ENCODE measurements around the gene FOXN3.
A peak's percentile ranks its signal among the peaks of the same experiment; 100 is the strongest.

The FOXN3 gene

GRCh38 chr14:89249972-89250654, 166.9 kb downstream of the FOXN3 start:
- Histone ChIP-seq H3K4me3 (no peak overlapping the region), H3K27ac (no peak overlapping the region), H3K36me3 (ENCODE audit: insufficient read depth, low read length) (no peaks in the 10 kb centered on the region), H3K9me3 (ENCODE audit: low read depth, low read length) (no peaks in the 10 kb centered on the region), H3K9ac (ENCODE audit: insufficient read length) (no peak overlapping the region)
- no peak for TF ChIP-seq POLR2AphosphoS5 (IDR thresholded peaks at IDR 0.05; ENCODE audit: borderline replicate concordance, low read depth, low read length)
- DNase-seq (ENCODE audit: low read depth, low spot score): no peak

- TF ChIP-seq FOXP2 (optimal IDR thresholded peaks at IDR 0.05; ENCODE audit: control extremely low read depth, extremely low read length, insufficient read depth) (no peak), EZH2 (IDR thresholded peaks at IDR 0.05) (no peak), POLR2AphosphoS5 (IDR thresholded peaks at IDR 0.05; ENCODE audit: borderline replicate concordance, low read depth, low read length) (no peak)
- H3K9me3 ChIP-seq (ENCODE audit: low read depth, low read length): no peaks in the 10 kb centered on the region
- no peak overlapping the region for H3K9ac ChIP-seq (ENCODE audit: insufficient read length)
- DNase-seq (ENCODE audit: low read depth, low spot score): no peak
- no peaks in the 10 kb centered on the region for H3K36me3 ChIP-seq (ENCODE audit: insufficient read depth, low read length)
- no peak overlapping the region for H3K4me3 ChIP-seq
- no peak overlapping the region for H3K27ac ChIP-seq
Observed at GRCh38 chr14:89249065-89249695, 167.9 kb downstream of the FOXN3 start.

- Histone ChIP-seq H3K4me3 (no peak overlapping the region), H3K9me3 (ENCODE audit: low read depth, low read length) (no peaks in the 10 kb centered on the region), H3K9ac (ENCODE audit: insufficient read length) (peak overlapping the region; percentile 5), H3K36me3 (ENCODE audit: insufficient read depth, low read length) (no peaks in the 10 kb centered on the region), H3K27ac (no peak overlapping the region)
- DNase-seq (ENCODE audit: low read depth, low spot score): no peak
- TF ChIP-seq FOXP2 (optimal IDR thresholded peaks at IDR 0.05; ENCODE audit: control extremely low read depth, extremely low read length, insufficient read depth) (no peak), POLR2AphosphoS5 (IDR thresholded peaks at IDR 0.05; ENCODE audit: borderline replicate concordance, low read depth, low read length) (no peak), EZH2 (IDR thresholded peaks at IDR 0.05) (no peak)
Observed at GRCh38 chr14:89248411-89249064, 168.5 kb downstream of the FOXN3 start.

GRCh38 chr14:89247457-89248122, 169.4 kb downstream of the FOXN3 start:
- TF ChIP-seq POLR2AphosphoS5 (IDR thresholded peaks at IDR 0.05; ENCODE audit: borderline replicate concordance, low read depth, low read length) (no peak), FOXP2 (optimal IDR thresholded peaks at IDR 0.05; ENCODE audit: control extremely low read depth, extremely low read length, insufficient read depth) (no peak), EZH2 (IDR thresholded peaks at IDR 0.05) (no peak)
- H3K36me3 ChIP-seq (ENCODE audit: insufficient read depth, low read length): no peaks in the 10 kb centered on the region
- no peaks in the 10 kb centered on the region for H3K9me3 ChIP-seq (ENCODE audit: low read depth, low read length)
- H3K4me3 ChIP-seq: no peak overlapping the region
- H3K27ac ChIP-seq: no peak overlapping the region
- no peak overlapping the region for H3K9ac ChIP-seq (ENCODE audit: insufficient read length)
- DNase-seq (ENCODE audit: low read depth, low spot score): no peak

GRCh38 chr14:89246290-89246689, 170.7 kb downstream of the FOXN3 start:
- TF ChIP-seq EZH2 (IDR thresholded peaks at IDR 0.05): no peak
- no peak for TF ChIP-seq FOXP2 (optimal IDR thresholded peaks at IDR 0.05; ENCODE audit: control extremely low read depth, extremely low read length, insufficient read depth)
- no peak overlapping the region for H3K4me3 ChIP-seq
- no peaks in the 10 kb centered on the region for H3K36me3 ChIP-seq (ENCODE audit: insufficient read depth, low read length)
- no peaks in the 10 kb centered on the region for H3K9me3 ChIP-seq (ENCODE audit: low read depth, low read length)
- no peak for DNase-seq (ENCODE audit: low read depth, low spot score)
- H3K9ac ChIP-seq (ENCODE audit: insufficient read length): no peak overlapping the region
- no peak overlapping the region for H3K27ac ChIP-seq

- DNase-seq (ENCODE audit: low read depth, low spot score): no peak
- Histone ChIP-seq H3K9me3 (ENCODE audit: low read depth, low read length) (no peaks in the 10 kb centered on the region), H3K27ac (no peak overlapping the region), H3K4me3 (no peak overlapping the region), H3K9ac (ENCODE audit: insufficient read length) (no peak overlapping the region), H3K36me3 (ENCODE audit: insufficient read depth, low read length) (no peaks in the 10 kb centered on the region)
- TF ChIP-seq POLR2AphosphoS5 (IDR thresholded peaks at IDR 0.05; ENCODE audit: borderline replicate concordance, low read depth, low read length) (no peak), FOXP2 (optimal IDR thresholded peaks at IDR 0.05; ENCODE audit: control extremely low read depth, extremely low read length, insufficient read depth) (no peak), EZH2 (IDR thresholded peaks at IDR 0.05) (no peak)
Observed at GRCh38 chr14:89245802-89246201, 171.2 kb downstream of the FOXN3 start.

- Histone ChIP-seq H3K27ac (no peak overlapping the region), H3K9ac (ENCODE audit: insufficient read length) (no peak overlapping the region), H3K4me3 (no peak overlapping the region), H3K9me3 (ENCODE audit: low read depth, low read length) (no peaks in the 10 kb centered on the region), H3K36me3 (ENCODE audit: insufficient read depth, low read length) (no peaks in the 10 kb centered on the region)
- no peak for DNase-seq (ENCODE audit: low read depth, low spot score)
- TF ChIP-seq FOXP2 (optimal IDR thresholded peaks at IDR 0.05; ENCODE audit: control extremely low read depth, extremely low read length, insufficient read depth): no peak
- no peak for TF ChIP-seq EZH2 (IDR thresholded peaks at IDR 0.05)
- TF ChIP-seq POLR2AphosphoS5 (IDR thresholded peaks at IDR 0.05; ENCODE audit: borderline replicate concordance, low read depth, low read length): no peak
Observed at GRCh38 chr14:89244720-89245119, 172.3 kb downstream of the FOXN3 start.

GRCh38 chr14:89243741-89244140, 173.3 kb downstream of the FOXN3 start:
- DNase-seq (ENCODE audit: low read depth, low spot score): no peak
- Histone ChIP-seq H3K27ac (no peak overlapping the region), H3K36me3 (ENCODE audit: insufficient read depth, low read length) (no peaks in the 10 kb centered on the region), H3K4me3 (no peak overlapping the region; the same call in 1 of the 2 replicates), H3K9me3 (ENCODE audit: low read depth, low read length) (no peaks in the 10 kb centered on the region), H3K9ac (ENCODE audit: insufficient read length) (no peak overlapping the region)
- no peak for TF ChIP-seq EZH2 (IDR thresholded peaks at IDR 0.05)
- no peak for TF ChIP-seq POLR2AphosphoS5 (IDR thresholded peaks at IDR 0.05; ENCODE audit: borderline replicate concordance, low read depth, low read length)
- no peak for TF ChIP-seq FOXP2 (optimal IDR thresholded peaks at IDR 0.05; ENCODE audit: control extremely low read depth, extremely low read length, insufficient read depth)

All from SK-N-MC (cell line).